ENCODE results near the gene MS4A12. TPM values are rescaled to one million over a fixed set of nuclear protein-coding genes. Genes with fewer than 3 reads are reported as not detected.

MS4A12 gene
- total RNA-seq, 6 experiments from 2014 or later: not detected

Other genes with a start within 250 kb of the MS4A12 start
- 1 to 10 TPM; 1.1 to 3.8 (median 3.1) TPM for gene MS4A4E, start 249.6 kb upstream of the MS4A12 start, total RNA-seq
- 10 to 100 TPM in 1 of 6 experiments, 1 to 10 TPM in 5; 5.2 to 13.0 (median 9.0) TPM for gene MS4A4A, start 212.1 kb upstream of the MS4A12 start, total RNA-seq
- not detected for gene MS4A6E, start 165.5 kb upstream of the MS4A12 start, total RNA-seq
- gene MS4A7, start 114.2 kb upstream of the MS4A12 start, total RNA-seq: 10 to 100 TPM; 10.9 to 47.8 (median 21.7) TPM
- gene MS4A14, start 96.3 kb upstream of the MS4A12 start, total RNA-seq: under 1 TPM; 0.53 to 0.98 (median 0.88) TPM
- not detected for gene MS4A5, start 63.2 kb upstream of the MS4A12 start, total RNA-seq
- under 1 TPM in 5 of 6 experiments, not detected in 1; 0.12 to 0.78 (median 0.26) TPM for gene MS4A1, start 36.9 kb upstream of the MS4A12 start, total RNA-seq
- gene MS4A13, start 22.6 kb downstream of the MS4A12 start, total RNA-seq: not detected
- gene MS4A8, start 206.8 kb downstream of the MS4A12 start, total RNA-seq: under 1 TPM in 1 of 6 experiments, not detected in 5; 0.62 TPM
- gene MS4A18, start 231.9 kb downstream of the MS4A12 start, total RNA-seq: not detected

Data from right lobe of liver (tissue), 5 donors.